ENCODE data around the gene SMIM31.

SMIM31 gene

GRCh38 chr4:164753873-164754488, at the start of gene SMIM31:
Gene SMIM31, plus strand, starts transcription at chr4:164754131. Its CDS starts 16,313 bp downstream, at chr4:164770444.
- no peak for DNase-seq (ENCODE audit: low read depth)

DNA sequence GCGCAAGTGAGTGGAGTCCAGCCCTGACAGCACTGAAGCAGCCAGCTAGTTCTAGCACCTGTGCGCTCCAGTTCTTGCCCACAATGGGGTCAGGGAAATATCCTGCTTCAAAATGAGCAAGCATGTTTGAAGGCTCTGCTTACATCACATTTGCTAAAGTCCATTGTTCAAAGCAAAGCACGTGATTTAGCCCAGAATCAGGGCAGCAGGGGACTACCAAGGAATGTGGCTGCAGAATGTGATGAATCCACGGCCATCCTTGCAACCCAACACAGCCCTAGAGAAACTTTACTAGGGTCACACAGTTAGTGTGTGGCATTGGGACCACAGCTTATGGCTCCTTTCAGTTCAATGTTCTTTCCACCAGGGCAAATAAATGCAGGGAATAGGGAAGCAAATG, 47.3 kb upstream of the SMIM31 start:
- DNase-seq (ENCODE audit: low read depth) = no peak

DNA sequence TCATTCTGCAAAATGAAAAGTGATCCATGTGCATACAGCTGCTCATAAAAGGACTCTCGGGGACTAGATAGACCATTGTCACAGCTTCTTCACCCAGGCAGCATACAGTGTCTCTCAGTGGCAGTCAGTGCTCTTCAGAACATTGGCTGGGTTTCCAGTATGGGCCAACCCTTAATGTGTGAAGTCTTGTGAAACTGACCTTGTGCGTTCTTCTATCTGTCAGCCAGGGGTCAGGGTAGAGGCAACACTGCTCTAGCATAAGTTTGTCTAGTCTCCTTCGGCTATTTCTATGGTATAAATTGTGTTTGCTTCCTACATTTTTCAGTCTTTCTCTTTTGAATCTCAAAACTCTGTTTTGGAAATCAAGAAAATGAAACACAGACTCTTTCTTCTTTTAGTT, 37.0 kb upstream of the SMIM31 start:
- DNase-seq (ENCODE audit: low read depth) = no peak

DNA sequence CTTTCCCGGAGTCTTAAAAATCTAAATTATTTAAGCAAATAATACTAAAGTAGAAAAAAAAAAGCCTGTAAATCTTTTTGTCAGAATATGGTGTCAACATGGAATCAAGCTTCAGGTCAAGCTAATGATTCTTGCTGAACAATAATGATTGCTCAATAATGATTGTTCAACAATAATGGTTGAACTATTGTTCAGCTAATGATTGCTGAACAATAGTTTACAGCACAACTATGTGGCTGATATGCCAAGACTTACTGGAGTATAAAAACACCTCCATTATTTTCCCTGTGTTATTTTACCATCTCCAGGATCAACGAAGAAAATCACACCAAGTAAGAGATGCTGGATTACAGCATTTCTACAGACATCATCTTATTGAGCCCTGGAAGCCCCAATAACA, 35.1 kb upstream of the SMIM31 start:
- no peak for DNase-seq (ENCODE audit: low read depth)

DNA sequence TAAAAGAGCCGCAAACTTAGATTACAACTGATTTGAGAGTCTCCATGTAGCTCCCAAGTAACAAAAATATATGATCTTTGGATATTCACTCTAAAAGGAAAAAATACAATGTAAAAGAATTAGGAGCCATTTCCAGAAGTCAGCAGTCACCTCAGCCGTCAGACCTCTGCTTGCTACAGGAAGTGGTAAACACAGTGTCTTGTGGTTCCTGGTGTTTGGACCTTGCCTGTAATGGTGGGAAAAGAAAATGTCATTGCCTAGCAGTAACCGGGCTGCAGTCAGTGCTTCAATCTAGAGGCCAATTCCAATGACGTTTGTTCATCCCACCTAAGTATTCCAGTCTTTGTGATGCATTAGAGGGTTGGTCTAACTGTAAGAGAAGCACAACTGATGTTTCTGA, 28.9 kb upstream of the SMIM31 start:
- no peak for DNase-seq (ENCODE audit: low read depth)

DNA sequence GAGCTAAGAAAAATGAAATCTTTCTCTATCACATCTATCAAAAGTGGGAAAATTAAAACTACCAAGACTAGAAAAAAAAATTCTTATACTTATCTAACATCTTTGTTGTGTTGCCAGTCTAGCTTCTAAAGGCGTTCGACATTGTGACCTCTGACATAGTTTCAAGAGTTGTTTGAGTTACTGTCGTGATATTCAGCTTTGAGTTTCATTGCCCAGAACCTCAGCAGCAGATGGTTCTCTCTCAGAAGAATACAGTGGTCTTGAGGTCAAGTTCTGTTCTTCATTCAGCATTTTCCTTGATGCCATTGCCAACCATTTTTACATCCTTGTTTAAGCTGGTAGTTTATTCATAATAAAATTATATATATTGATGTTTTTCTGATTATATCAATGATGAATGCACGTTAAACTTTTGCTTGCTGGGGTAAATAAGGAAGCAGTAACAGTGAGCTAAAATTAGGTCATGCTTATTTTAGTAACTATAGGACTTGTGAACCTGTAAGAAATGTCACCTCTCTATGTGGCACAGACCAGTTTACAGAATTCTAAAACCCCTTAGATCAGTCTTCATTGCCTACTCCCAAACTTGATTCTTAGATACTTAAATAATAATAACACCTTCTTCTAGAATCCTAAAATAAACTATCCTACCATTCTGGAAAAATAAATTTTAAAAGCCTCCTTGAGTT, 23.1 kb upstream of the SMIM31 start:
- no peak for DNase-seq (ENCODE audit: low read depth)

- peak; percentile 30 for DNase-seq (ENCODE audit: low read depth)
Observed at GRCh38 chr4:164731827-164732474, 22.0 kb upstream of the SMIM31 start.

GRCh38 chr4:164734484-164734883, 19.4 kb upstream of the SMIM31 start:
- DNase-seq (ENCODE audit: low read depth) = no peak

- no peak for DNase-seq (ENCODE audit: low read depth)
Observed at GRCh38 chr4:164748375-164748774, 5.6 kb upstream of the SMIM31 start.

- DNase-seq (ENCODE audit: low read depth) = no peak
Observed at GRCh38 chr4:164755432-164755831, 1.5 kb downstream of the SMIM31 start.

GRCh38 chr4:164756686-164757085, 2.8 kb downstream of the SMIM31 start:
- DNase-seq (ENCODE audit: low read depth) = no peak

DNA sequence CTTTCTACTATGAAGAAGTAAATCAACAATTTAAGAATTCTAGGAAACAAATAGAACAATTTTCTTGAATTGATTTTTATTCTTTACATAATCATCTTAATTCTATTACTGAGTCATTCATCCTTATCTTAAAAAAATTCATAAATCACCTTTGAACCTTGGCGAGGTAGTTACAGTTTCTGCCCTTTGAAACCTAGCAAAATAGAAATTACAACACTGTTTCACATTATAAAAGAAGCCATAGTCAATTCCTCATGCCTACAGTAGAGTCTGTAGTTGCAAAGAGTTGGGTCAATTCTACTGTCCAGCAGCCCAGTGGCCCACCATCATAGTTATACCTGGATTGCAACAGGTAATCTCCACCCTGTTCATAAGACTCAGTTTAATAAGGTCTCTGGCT, 7.3 kb downstream of the SMIM31 start:
- no peak for DNase-seq (ENCODE audit: low read depth)

GRCh38 chr4:164761746-164762275, 7.9 kb downstream of the SMIM31 start:
- no peak for DNase-seq (ENCODE audit: low read depth)

GRCh38 chr4:164765096-164765495, 11.2 kb downstream of the SMIM31 start:
- no peak for DNase-seq (ENCODE audit: low read depth)

- DNase-seq (ENCODE audit: low read depth) = no peak
Observed at GRCh38 chr4:164765833-164766232, 11.9 kb downstream of the SMIM31 start.

DNA sequence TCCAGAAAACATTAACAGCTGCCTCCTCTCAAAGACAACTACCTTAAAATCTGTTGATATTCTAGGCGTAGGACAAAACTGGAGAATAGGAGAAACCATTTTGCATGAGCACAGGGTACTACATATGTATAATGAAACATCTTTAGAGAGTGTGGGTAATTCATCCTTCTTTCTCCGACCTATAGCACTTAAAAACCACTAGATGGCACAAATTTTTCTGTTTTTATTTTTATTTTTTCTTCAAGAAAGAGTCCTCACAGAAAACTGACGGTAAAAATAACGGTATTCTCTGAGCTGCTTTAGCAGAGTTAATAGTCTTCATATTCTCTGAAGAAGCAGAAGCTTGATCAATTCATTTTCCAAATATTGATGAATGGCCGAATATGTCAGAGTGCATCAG, 14.6 kb downstream of the SMIM31 start:
- no peak for DNase-seq (ENCODE audit: low read depth)

GRCh38 chr4:164770010-164770724, 16.2 kb downstream of the SMIM31 start:
- DNase-seq (ENCODE audit: low read depth) = no peak

- no peak for DNase-seq (ENCODE audit: low read depth)
Observed at GRCh38 chr4:164771088-164771487, 17.2 kb downstream of the SMIM31 start.

DNA sequence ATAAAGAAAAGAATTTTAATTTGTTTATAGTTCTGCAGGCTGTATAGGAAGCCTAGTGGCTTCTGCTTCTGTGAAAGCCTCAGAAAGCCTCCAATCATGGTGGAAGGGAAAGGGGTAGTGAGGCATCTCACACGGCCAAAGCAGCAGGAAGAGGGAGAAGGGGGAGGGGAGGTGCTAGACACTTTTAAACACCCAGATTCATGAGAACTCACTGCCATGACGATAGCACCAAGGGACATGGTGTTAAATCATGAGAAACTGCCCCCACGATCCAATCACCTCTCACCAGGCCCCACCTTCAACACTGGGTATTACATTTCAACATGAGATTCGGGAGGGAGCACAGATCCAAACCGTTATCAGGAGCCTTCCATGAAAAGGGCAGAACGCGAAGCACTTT, 18.1 kb downstream of the SMIM31 start:
- DNase-seq (ENCODE audit: low read depth) = no peak

DNA sequence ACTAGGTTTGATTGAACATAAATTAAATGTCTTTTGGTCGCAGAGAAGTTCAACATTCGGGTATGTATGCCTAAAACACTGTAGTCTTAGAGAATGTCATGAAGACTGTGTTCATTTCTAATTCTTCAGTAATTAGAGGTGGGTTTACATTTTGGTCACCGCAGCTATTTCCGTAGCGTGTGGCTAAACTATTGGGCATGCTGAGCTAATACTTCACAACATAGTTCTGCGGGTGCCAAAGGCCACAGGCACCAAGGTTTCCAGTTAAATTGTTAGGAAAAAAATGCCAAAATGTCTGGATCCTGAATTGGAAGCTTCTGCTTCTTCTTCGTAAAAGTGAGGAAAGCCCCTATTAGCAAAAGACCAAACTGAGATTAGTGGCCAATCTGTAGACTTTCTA, 25.1 kb downstream of the SMIM31 start:
- no peak for DNase-seq (ENCODE audit: low read depth)

DNA sequence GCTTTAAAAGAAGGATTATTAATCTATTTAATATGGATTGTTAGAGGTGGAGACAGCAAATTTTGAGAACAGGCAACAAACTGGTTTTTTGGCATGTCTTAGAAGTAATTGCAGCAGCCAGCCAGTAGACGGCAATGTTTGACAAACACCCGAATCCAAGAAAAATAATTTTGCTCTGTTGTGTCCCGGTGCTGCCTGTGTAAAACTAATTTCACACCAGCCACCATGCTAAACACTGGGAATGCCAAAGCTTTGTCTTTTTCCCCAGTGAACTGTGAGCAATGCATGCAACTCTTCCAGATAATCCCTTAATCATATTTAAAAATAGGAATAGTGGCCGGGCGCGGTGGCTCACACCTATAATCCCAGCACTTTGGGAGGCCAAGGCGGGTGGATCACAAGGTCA, 25.9 kb downstream of the SMIM31 start:
- no peak for DNase-seq (ENCODE audit: low read depth)

DNA sequence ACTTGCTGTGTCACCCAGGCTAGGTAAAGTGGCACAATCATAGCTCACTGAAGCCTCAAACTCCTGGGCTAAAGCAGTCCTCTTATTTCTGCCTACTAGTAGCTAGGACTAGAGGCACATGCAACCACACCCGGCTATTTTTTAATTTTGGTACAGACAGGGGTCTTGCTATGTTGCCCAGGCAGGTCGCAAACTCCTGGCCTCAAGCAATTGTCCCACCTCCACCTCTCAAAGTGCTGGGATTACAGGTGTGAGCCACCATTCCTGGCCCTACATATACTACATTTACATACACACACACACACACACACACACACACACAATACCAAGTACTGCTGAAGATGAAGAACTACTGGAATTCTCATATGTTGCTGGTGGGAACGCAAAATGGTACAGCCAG, 26.9 kb downstream of the SMIM31 start:
- no peak for DNase-seq (ENCODE audit: low read depth)

DNA sequence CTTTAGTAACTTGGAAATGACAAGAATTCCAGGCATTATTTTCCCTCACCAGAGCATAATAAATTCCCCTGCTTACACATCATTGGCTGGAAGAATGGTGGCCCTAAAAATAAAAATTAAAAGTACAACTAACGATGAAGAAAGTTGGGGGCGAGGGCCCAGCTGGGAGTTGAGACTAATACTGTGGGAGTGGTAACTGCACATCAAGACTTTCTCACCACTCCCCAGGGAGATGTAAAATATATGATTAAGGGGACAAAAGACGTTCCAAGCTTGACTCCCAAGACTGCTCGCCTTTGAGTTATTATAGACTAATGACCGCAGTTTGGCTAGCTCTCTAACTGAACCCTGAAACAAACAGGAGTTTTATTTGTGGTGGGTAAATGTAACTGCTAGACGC, 30.0 kb downstream of the SMIM31 start:
- DNase-seq (ENCODE audit: low read depth) = no peak
